ENCODE results near the gene NID2.

NID2 gene

DNA sequence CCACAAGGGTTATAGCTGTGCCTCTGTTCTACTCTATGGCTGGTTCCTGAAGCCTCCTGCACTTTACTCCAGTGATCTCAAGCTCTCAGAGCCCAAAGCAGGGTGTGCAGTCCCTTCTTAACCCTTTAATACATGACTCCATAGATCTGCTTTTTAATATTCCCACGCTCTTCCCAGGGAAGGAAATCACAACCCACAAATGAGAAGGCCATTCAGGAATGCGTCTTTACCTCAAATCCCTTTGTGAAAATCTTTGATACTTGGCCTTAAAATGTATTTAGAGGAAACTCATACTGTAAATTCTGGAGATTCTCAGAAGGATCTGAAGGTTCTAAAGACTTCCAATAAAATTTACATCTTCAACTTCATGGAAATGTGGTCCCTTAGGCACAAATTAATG is 17.0 kb downstream of the NID2 start:
- DNase-seq, result no peak

DNA sequence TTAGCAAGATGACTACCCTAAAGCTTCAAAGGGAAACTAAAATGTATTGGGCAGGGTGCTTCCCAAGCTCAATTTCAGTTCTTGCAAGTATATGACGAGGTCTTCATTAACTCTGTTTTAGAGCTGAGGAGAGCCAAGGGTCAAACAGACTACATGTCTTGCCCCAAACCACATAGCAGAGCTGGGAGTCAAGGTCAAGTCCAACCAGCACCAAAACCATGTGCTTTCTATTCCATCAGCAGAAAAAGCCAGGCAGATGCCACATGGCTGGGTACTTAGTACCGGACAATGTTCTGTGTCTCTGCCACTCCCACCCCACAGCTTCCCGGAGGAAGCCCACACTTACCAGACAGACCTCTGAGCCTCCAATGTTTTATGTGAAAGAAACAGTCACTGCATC is 17.6 kb downstream of the NID2 start:
- no peak for DNase-seq

DNA sequence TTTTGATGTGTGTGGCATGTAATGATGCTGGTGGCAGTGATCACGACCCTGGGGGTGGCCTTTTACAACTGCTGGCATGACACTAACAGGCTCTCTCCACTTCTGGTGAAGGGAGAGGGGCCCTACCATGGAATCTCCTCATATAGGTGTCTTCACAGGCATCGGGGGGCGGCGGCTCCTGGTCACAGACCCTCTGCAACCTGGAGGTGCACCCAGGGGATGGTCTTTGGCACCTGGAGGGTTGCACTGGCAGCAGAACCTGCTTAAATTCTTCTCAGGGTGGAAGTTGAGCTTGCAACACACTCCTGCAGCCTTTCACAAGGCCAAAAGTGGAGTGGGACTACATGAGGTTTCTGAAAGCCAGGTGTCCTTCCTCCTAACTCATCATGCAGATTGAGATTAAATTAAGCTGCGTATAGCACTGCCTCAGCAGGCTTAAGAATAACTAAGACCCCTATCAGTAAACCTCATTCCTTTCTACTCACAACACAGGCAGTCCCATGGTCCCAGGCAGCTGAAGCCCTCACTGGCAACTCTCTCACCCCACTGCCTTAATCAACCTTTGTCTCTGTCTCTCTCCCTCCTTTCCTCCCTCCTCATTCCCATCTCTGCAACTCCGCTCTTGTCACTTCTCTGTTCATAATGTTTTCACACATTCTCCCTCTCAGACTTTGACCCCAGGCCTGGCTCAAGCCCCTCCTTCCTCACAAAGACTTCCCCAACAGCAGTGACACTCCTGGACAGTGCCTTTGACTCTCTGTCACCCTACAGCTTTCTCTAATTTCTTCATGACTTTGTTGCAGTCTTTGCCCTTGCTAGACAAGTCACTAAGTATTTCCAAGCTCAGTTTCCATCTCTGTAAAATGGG is 18.9 kb downstream of the NID2 start:
- no peak for DNase-seq

DNA sequence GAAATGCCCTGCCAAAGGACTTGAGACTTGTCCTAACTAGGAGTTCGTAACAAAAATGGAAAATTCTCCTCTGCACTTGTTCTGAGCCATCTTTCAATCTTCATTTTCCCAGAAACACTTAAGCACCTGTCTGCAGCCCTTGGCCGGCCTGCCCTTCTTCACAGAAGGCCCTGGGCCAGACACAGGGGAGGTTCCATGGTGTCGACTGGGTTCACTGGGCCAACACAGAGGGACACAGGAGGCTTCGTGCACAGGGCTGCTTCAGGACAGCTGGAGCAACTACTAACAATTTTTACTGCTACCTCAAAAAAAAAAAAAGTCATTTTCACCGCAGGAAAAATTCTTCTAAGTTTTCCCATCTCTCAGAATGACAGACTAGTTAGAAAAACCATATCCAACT is 19.6 kb downstream of the NID2 start:
- no peak for DNase-seq

DNA sequence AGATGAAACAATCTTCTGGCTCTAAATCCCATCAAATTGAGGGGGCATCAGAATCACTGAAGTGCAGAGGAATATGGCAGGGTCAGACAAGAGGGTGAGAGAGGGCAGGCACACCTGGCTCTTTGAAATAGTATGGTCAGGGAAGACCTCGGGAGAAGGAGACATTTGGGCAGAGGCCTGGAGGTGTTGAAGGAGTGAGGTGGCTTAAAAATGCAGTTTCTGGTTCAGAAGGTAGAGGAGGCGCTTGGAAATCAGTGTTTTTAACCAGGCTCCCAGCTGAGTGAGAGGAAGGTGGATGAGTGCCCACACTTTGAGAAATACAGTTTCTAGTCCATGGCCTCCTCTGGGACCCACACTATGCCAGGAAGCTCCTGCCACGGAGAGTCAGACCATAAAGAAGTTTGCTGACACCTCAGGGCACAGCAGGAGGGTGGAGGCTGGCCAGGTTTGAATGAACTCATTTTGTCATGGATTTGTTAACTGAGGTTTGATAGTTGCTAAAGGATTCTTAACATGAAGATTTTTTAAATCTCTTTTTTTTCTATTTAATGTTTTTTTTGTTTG is 20.1 kb downstream of the NID2 start:
- no peak for DNase-seq

DNA sequence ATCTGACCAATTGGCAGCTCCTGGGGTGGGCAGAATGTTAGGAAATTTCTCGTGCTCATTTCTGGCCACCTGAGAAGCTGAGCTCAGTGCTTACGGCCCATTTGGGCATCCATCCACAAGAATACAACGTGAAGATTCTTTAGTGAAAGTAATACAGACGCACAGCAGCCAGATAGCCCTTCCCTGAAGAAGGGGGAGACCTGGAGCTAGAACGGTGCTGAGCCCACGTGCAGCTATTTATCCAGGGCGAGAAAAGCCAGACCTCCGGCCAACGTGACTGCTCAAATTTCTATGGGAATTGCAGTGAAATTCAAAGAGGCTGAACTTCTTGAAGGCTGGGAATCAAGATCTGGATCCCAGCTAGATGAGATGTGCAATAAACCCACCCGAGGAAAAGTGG is 20.7 kb downstream of the NID2 start:
- no peak for DNase-seq

DNA sequence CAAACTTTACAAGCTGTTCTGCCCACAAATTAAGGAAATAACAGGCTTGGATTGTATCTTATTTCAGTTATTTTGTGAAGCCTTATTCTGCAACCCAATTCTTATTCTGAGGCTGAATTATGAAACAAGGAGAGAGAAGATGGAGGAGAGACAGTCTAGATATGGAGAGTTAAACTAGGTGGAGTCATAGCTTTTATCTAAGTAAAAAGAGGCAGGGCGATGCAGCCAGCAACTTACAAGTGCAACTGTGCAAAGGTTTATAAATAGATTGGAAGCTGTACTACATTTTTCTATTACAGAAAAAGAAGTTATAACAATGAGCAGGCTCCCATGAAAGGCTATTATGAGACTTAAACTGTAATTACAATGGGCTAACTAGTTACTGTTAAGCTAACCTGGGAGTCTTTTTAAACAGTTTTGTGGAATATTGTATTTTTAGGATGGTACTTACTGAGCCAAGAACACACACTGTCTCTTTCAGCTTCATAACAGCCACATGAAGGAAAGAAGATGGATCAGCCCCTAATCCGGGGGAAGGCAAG is 22.4 kb downstream of the NID2 start:
- no peak for DNase-seq

DNA sequence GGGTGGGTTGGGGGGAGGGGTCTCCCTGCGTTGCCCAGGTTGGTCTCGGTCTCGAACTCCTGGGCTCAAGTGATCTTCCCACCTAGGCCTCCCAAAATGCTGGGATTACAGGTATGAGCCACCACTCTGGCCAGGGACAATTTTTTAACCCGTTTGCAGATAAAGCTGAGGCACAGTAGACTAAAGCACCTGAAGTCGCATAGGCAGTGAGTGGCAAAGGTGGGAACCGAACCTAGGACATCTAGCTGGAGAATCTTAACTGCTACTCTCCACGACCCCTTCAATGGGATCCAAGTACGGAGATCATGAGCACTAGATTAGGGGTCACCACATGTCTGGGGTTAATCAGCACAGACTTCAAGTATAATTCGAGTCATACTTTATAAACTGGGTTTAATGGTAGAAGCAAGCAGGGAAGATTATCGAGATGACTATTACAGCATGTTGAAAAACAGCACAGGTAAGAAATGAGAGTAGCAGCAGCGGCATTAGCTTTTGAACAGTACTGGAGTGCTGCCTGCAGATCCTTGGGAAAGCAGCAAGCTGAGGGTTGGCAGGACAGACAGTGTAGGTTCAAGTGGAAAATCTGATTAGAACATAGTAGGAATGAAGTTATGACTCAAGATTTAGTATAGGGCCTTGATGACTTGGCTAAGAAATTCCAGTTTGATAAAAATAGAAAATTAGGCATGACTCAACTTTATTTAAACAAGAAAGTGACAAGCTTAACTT is 23.9 kb downstream of the NID2 start:
- DNase-seq, result no peak

DNA sequence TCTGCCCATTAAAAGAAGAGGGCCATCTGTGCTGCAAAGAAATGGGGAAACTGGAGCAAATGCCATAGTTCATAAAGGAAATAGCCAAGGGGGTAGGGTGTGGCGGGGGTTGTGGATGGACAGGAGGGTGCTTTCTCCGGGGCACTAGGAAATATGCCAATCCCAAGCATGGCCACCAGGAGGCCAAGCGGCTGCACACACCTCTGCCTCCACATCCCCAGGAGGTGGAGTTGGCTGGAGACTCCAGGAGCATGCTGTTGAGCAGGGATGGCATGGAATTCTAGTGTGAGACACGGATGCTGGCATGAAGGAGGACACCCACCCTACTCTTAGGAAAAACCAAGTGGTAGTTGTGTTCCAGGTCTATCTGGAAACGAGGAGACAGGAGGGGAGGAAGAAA is 25.2 kb downstream of the NID2 start:
- peak in 1 of 2 donors; percentile 55 for DNase-seq

DNA sequence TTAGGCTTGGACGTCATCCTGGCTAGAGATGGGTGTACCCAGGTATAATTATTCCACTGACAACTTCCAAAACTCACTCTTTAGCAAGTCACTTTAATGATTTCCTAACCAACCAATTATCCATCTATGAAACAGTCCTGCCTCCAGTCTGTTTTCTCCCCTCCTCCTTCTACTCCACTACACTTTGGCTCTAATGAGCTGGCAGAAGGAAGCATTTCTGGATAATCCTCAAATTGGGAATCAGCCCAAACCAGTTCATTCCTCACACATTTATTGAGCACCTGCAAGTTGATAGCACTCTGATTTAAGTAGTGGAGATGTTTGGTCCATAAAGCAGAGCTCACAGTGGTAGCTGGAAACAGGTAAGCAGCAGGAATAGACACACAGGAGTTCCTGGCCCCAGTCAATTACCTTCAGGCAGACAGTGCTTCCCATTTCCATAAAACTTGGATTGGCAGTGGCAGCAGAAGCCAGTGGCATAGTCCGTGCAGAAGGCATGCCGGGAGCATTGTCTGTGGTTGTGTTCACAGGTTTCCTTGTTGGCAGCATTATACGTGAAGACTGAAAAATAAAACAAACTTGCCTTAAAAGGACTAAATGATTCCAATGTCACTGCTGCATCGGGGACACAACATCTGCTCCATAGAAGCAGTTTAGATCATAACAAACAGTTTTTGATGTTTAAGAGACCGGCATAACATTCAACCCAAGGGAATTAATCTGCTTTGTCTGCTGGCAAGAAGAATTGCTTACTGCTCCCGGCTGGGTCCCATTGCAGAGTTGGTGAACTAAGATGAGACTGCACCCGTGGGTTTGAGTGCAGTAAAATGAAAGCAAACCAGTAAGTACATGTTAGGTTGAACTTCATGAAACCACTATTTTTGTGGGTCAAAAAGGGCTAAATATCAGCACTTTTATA is 26.2 kb downstream of the NID2 start:
- no peak for DNase-seq

DNA sequence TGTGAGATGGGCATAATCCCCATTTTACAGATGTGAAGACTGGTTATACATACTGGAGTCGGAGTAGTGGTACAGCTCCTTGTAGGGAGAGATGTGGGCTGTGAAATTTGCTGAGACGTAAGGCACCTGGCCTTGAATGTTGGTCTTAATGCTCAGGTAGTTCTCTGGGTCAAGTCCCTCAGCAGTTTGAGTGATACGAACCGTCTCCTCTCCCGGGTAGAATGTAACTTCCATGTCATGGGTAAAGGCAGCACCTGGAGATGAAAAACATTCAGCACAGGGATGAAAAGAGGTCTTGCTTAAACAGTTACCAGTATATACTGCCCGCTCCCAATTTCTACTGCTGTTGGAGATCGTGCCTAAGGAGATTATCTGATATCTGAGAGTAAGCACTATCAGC is 28.3 kb downstream of the NID2 start:
- no peak for DNase-seq

DNA sequence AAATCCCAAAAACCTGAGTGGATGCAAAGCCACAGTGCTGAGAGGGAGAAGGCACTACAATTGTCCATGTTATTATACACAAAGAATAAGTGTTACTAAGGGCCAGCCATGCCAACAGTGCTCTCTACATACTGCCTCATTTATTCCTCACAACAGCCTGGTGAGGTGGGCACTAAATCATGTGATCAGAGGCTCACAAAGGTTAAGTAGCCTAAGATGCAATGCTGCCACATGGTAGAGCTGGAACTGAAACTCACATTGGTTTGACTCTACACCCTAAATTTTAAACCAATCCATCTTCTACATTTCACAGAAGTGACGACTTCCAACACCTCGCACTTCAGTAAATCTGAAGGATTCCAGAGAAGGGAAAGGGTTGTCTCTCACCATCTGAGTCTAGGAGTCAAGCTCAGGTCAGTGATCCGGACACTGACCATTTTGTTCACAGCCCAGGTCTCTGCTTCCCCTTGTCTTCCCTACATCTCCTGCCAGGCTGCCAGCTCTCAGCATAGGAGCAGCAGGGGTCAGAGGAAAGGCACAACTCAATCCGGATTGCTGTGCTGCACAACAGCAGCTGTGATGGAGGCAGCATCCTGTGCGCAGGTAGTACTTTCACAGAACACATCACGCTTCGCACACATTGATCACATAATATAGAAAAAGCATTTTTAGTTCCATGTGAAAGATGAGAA is 29.6 kb downstream of the NID2 start:
- DNase-seq, result no peak

DNA sequence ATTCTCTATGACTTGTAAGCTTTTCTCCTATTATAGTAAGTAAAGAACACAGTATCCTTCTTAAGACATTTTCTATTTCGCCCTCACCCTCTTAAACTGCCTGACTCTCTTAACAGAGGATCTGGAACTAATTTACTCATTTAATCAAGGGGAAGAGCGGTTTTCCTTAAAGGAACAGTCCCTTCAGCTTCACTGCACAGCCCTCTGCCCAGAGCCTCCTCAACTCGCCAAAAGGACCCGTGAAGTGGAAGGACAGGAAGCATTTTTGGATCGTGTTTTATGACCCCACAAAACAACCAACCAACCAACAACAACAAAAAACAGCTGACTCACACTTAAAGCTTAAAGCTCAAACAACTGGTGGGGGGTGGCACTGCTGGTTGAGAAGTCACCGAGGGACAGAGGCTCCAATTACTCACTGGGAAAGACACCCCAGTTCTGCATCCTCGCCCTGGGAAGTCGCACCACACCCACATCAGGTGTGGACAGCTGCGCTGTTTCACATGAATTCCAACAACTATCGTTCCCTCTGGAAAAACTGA is 35.7 kb downstream of the NID2 start:
- DNase-seq, result no peak

DNA sequence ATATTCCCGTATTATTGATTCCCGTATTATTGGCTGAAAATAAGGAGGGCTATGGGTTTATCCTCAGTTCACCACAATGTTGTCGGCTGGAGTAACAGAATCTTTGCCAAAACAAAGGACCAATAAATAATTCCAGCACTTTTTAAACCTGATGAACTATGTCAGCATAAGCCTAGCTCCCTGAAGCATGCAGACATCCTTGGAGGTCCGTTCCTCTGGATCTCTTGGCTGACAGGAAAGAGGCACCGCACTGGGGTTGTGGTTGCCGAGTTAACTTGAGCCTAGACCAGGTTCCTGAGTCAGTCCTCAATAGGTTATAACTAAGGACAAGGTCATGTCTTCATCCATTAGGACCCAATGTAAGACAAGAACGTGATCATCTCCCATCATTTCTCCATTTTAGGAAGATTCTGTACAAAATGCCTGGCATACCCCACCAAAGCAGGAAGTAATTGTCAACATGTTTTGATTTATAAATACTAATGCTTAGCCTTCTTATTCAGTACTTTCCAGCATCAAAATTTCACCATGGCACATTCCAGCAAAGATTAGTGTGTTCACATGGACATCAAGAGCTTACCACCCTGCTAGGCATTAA is 36.6 kb downstream of the NID2 start:
- DNase-seq, result no peak

DNA sequence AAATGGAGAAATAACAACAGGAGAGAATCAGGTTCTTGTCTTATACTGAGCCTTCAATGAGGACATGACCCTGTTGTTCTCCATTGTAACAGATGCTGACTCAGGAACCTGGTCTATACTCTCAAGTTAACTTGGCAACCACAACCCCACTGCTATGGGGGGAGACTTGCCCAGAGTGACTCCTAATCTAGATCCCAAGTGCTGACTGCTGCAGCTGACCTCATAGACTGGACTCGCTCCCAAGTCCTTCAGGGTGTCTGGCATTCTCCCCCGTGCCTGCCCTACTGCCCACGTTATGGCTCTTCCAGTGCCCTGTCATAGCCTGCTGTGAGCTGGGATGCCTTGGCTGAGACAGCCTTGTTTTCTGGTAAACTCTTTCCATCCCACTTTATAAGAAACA is 37.1 kb downstream of the NID2 start:
- no peak for DNase-seq

DNA sequence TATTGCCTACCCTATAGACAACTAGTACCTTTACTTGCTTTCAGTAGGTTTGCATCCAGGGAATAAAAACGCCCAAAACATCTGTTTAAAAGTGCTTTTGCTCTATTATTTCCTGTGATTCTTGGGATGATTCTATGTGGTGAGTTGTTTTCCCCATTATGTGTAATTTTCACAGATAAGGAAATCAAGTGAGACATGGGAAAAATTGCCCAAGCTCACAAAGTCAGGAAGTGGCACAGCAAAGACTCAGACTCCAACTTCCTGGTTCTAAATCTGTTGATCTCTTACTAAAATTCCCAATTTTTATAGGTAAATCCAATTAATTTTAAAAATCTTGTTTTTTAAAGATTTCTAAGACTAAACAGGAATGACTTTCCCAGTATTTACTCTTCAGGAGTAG is 39.0 kb downstream of the NID2 start:
- DNase-seq, result no peak

DNA sequence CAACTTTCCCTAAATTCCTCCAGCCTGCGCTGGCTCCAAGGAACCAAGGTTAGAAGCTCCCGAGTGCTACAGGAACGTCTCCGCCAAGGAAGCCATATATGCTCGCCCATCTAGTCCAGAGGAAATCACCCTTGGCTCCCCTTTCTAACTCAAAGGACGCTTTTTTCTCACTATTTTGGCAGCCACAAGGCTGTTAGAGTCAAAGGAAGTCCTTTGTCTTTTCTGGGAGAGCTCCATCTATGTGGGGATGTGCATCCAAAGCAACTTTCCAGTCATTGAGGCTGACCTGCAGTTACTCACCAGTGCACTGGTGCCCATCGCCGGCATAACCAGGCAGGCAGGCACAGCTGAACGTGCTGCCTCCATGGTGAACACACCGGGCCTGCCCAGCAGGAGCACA is 42.0 kb downstream of the NID2 start:
- no peak for DNase-seq

DNA sequence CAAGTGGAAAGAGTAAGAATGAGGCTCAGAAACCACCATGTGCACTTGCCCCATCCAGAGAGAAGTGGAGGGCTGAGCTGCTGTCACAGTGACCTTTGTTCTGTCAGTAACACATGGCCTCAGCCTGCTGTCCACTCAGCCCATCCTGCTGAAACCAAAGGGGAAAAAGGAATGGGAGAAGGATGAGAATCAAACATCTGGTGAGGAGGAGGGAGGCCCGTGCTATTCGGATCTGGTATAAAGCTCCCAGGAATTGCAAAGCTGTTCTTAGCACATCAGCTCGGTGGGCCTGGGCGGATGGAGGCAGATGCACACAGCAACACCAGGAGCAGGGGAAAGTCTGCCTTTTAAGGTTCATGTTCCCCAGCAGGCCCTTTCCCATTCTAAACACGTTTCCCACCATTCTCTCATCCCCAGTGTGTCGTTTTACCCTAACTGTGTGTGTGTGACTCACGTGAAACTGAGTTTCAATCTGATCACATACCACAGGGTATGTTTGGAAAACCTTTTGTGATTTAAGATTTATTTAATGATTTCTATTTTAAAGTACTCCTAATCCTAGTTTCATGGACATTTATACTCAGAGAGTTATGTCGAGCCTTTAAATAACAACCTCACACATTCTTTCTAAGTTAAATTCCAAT is 42.7 kb downstream of the NID2 start:
- no peak for DNase-seq

DNA sequence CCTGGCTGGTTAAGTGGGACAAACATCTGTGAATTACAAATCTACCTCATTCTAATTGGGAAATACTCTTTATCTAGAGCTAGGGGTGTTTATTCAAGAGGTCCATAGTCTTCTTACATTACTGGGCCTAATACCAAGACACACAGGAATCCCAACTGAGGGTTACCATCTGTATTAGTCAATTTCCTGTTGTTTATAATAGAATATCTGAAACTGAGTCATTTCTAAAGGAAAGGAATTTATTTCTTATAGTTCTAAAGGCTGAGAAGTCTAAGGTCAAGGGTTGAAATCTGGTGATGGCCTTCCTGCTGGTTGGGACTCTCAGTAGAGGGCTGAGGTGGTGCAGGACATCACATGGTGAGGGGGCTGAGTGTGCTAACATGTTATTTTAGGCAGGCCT is 43.5 kb downstream of the NID2 start:
- no peak for DNase-seq

DNA sequence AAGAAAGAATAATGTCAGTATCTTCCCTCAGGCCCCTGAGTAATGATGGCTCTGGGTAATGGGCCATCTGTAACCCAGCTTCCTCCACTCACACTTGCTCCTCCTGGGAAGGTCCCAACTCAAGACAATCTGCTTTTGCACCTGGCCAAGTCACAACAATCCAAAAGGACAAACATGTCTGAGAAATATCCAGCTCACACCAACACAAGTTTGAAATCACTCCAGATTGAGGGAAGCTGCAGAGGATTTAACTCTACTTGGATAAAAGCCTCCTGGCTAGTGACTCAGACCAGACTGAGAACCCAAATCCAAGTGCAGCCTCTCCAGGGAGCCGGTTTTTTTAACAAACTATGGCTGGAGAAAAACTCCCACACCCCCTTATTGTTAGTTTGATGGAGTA is 45.3 kb downstream of the NID2 start:
- DNase-seq, result no peak

Measured in CD4-positive, alpha-beta T cell treated with Interferon alpha-2 for 1 hour (primary cell).